WTC11 (cell line): ENCODE results near the gene RETREG2. TPM values are rescaled to one million over a fixed set of nuclear protein-coding genes. Genes with fewer than 3 reads are reported as not detected.

Experiments
- PRRX2 ChIP-seq: fragments of 250-450 bp; sonication (Bioruptor Pico); IDR thresholded peaks from 2 replicates; pipeline ENCODE4 v1.8.0; 2021; ENCODE audit warnings: mild to moderate bottlenecking
- total RNA-seq: library from RNA; stranded (reverse); gene quantifications from 3 replicates; pipeline ENCODE4 v1.2.3, GENCODE V29; 2021
- TF ChIP-seq, protein P1 (sequence below): sonication (generic); formaldehyde crosslinking; IDR thresholded peaks from 2 replicates; pipeline ENCODE4 v1.8.0; 2022; ENCODE audit warnings: mild to moderate bottlenecking, missing genetic modification reagents

The RETREG2 gene
- total RNA-seq, 1 experiment from 2014 or later = 60.2 TPM

DNA sequence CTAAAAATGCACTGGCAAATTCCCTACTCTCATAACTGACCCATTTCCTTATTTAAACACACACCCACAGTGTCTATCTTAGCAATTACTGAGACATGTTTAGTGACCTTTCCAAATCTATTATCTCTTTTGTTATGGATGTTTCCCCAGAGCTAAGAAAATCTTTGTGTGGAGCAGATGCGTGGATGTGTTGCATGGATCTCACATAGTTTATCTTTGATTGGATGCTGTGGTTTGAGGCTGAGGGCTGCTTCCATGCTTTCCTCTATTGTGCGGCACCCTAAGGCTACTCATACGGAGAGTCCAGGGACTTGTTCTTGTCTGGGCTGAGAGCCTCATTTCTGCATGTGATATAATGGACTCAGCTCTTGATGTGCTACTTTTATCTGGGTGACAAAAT lies 56.3 kb downstream of the RETREG2 start (continued):
- TF ChIP-seq, protein P1, sequence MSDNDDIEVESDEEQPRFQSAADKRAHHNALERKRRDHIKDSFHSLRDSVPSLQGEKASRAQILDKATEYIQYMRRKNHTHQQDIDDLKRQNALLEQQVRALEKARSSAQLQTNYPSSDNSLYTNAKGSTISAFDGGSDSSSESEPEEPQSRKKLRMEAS = no peak
- TF ChIP-seq PRRX2 (CRISPR knock-in tag) = no peak
- TF ChIP-seq, all 79 proteins: peak for 0

Other genes starting within 250 kb of the RETREG2 start
- gene CDK5R2, start 218.6 kb upstream of the RETREG2 start, total RNA-seq = 0.16 to 0.46 TPM (median 0.26 TPM) in 3 replicates
- gene FEV, start 193.1 kb upstream of the RETREG2 start, total RNA-seq = not detected in 3 replicates
- gene CRYBA2, start 184.9 kb upstream of the RETREG2 start, total RNA-seq = not detected in 3 replicates
- 0.44 to 1.0 TPM (median 0.48 TPM) in 3 replicates for gene CFAP65, start 136.8 kb upstream of the RETREG2 start, total RNA-seq
- 0.11 TPM in 1 of 3 replicates, not detected in the others for gene IHH, start 117.4 kb upstream of the RETREG2 start, total RNA-seq
- gene NHEJ1, start 17.5 kb upstream of the RETREG2 start, total RNA-seq = 18.4 to 22.3 TPM (median 21.3 TPM) in 3 replicates
- 0.41 to 0.59 TPM (median 0.55 TPM) in 3 replicates for gene SLC23A3, start 8.2 kb upstream of the RETREG2 start, total RNA-seq
- gene CNPPD1, start 1.4 kb upstream of the RETREG2 start, total RNA-seq = 26.7 to 32.8 TPM (median 29.5 TPM) in 3 replicates
- gene ZFAND2B, start 28.5 kb downstream of the RETREG2 start, total RNA-seq = 19.5 to 21.1 TPM (median 20.2 TPM) in 3 replicates
- gene ABCB6, start 40.7 kb downstream of the RETREG2 start, total RNA-seq = 42.1 to 45.3 TPM (median 44.8 TPM) in 3 replicates
- gene ATG9A, start 51.4 kb downstream of the RETREG2 start, total RNA-seq = 42.9 to 48.4 TPM (median 46.7 TPM) in 3 replicates
- gene ANKZF1, start 51.5 kb downstream of the RETREG2 start, total RNA-seq = 56.9 to 70.4 TPM (median 58.0 TPM) in 3 replicates
- gene GLB1L, start 67.2 kb downstream of the RETREG2 start, total RNA-seq = 5.2 to 6.4 TPM (median 6.1 TPM) in 3 replicates
- 27.4 to 28.8 TPM (median 27.5 TPM) in 3 replicates for gene STK16, start 67.2 kb downstream of the RETREG2 start, total RNA-seq
- 0.20 TPM in 1 of 3 replicates, not detected in the others for gene TUBA4B, start 75.0 kb downstream of the RETREG2 start, total RNA-seq
- gene TUBA4A, start 75.6 kb downstream of the RETREG2 start, total RNA-seq = 40.8 to 58.7 TPM (median 52.3 TPM) in 3 replicates
- 36.1 to 42.8 TPM (median 40.3 TPM) in 3 replicates for gene DNAJB2, start 101.1 kb downstream of the RETREG2 start, total RNA-seq
- 3.8 to 5.7 TPM (median 5.2 TPM) in 3 replicates for gene PTPRN, start 131.1 kb downstream of the RETREG2 start, total RNA-seq
- not detected in 3 replicates for gene RESP18, start 154.5 kb downstream of the RETREG2 start, total RNA-seq
- gene DNPEP, start 209.6 kb downstream of the RETREG2 start, total RNA-seq = 65.8 to 70.2 TPM (median 67.6 TPM) in 3 replicates
- gene DES, start 240.1 kb downstream of the RETREG2 start, total RNA-seq = 1.6 to 3.5 TPM (median 2.8 TPM) in 3 replicates